Measurements from ENCODE around the gene C3orf62.

Gene C3orf62

GRCh38 chr3:49270156-49270500 is 6.9 kb downstream of the C3orf62 start:
- no peak overlapping the region for H3K27ac ChIP-seq (ENCODE audit: low read length, poor library complexity, severe bottlenecking)
- no peak overlapping the region for H3K4me2 ChIP-seq (ENCODE audit: low read length, poor library complexity, severe bottlenecking)
- no peak overlapping the region for H2BK15ac ChIP-seq (ENCODE audit: low read depth, poor library complexity, severe bottlenecking)
- no peak overlapping the region for H2BK120ac ChIP-seq (ENCODE audit: low read depth, low read length)
- no peaks in the 10 kb centered on the region for H3K27me3 ChIP-seq (ENCODE audit: control insufficient read depth in 1 of 2, insufficient read depth in 1 of 2, low read length in 2 of 2)
- H3K18ac ChIP-seq (ENCODE audit: low read depth in 1 of 2, low read length in 2 of 2), result no peak overlapping the region
- no peaks in the 10 kb centered on the region for H3K9me3 ChIP-seq (ENCODE audit: control insufficient read depth, low read length)
- H3K36me3 ChIP-seq (ENCODE audit: control insufficient read depth in 1 of 2, insufficient read depth in 2 of 2, low read depth in 1 of 2, low read length in 2 of 2), result peaks cover 11 to 16% of the 10 kb centered on the region in 2 experiments
- no peak overlapping the region for H2AFZ ChIP-seq (ENCODE audit: low read depth, low read length)
- H3K4ac ChIP-seq (ENCODE audit: low read depth in 1 of 2, low read length in 2 of 2), result no peak overlapping the region
- no peak overlapping the region for H3K14ac ChIP-seq (ENCODE audit: low read length in 2 of 2)
- no peak for DNase-seq
- 100% methylated on average over 2 of the region's 2 CpGs for WGBS
- H4K8ac ChIP-seq (ENCODE audit: low read length), result no peak overlapping the region
- no peak overlapping the region for H3K23ac ChIP-seq (ENCODE audit: low read length in 2 of 2)
- H2BK12ac ChIP-seq (ENCODE audit: low read length in 2 of 2), result no peak overlapping the region
- no peak overlapping the region for H4K91ac ChIP-seq (ENCODE audit: low read length)
- H2BK5ac ChIP-seq (ENCODE audit: low read depth, low read length, poor library complexity, severe bottlenecking), result no peak overlapping the region
- H3K4me3 ChIP-seq (ENCODE audit: insufficient read depth in 1 of 2, low read depth in 1 of 2, low read length in 2 of 2), result no peak overlapping the region
- H3K79me1 ChIP-seq (replicated peaks; ENCODE audit: low read length, poor library complexity, severe bottlenecking), result peaks cover 1% of the 10 kb centered on the region
- no peak overlapping the region for H2AK5ac ChIP-seq (ENCODE audit: low read length, severe bottlenecking)
- H3K4me1 ChIP-seq (ENCODE audit: control insufficient read depth, insufficient read depth, low read depth, low read length), result peaks cover 4% of the 10 kb centered on the region
- no peak overlapping the region for H3K9ac ChIP-seq (ENCODE audit: low read length)

GRCh38 chr3:49269443-49270155 is 7.4 kb downstream of the C3orf62 start:
- H4K91ac ChIP-seq (ENCODE audit: low read length), result no peak overlapping the region
- no peak overlapping the region for H2BK12ac ChIP-seq (ENCODE audit: low read length in 2 of 2)
- H3K79me1 ChIP-seq (replicated peaks; ENCODE audit: low read length, poor library complexity, severe bottlenecking), result peaks cover 1% of the 10 kb centered on the region
- H3K4me3 ChIP-seq (ENCODE audit: insufficient read depth in 1 of 2, low read depth in 1 of 2, low read length in 2 of 2), result no peak overlapping the region
- no peak overlapping the region for H2AK5ac ChIP-seq (ENCODE audit: low read length, severe bottlenecking)
- H3K36me3 ChIP-seq (ENCODE audit: control insufficient read depth in 1 of 2, insufficient read depth in 2 of 2, low read depth in 1 of 2, low read length in 2 of 2), result peaks cover 11 to 16% of the 10 kb centered on the region in 2 experiments
- WGBS, result 97% methylated on average over 3 of the region's 3 CpGs
- H3K23ac ChIP-seq (ENCODE audit: low read length in 2 of 2), result no peak overlapping the region
- no peak overlapping the region for H2BK5ac ChIP-seq (ENCODE audit: low read depth, low read length, poor library complexity, severe bottlenecking)
- H3K27me3 ChIP-seq (ENCODE audit: control insufficient read depth in 1 of 2, insufficient read depth in 1 of 2, low read length in 2 of 2), result no peaks in the 10 kb centered on the region
- peak overlapping the region; percentile 48 for H4K8ac ChIP-seq (ENCODE audit: low read length)
- no peaks in the 10 kb centered on the region for H3K9me3 ChIP-seq (ENCODE audit: control insufficient read depth, low read length)
- no peak overlapping the region for H3K18ac ChIP-seq (ENCODE audit: low read depth in 1 of 2, low read length in 2 of 2)
- no peak overlapping the region for H2BK15ac ChIP-seq (ENCODE audit: low read depth, poor library complexity, severe bottlenecking)
- H3K9ac ChIP-seq (ENCODE audit: low read length), result no peak overlapping the region
- no peak overlapping the region for H2BK120ac ChIP-seq (ENCODE audit: low read depth, low read length)
- H3K4me1 ChIP-seq (ENCODE audit: control insufficient read depth, insufficient read depth, low read depth, low read length), result peaks cover 4% of the 10 kb centered on the region
- no peak overlapping the region for H3K14ac ChIP-seq (ENCODE audit: low read length in 2 of 2)
- H3K4me2 ChIP-seq (ENCODE audit: low read length, poor library complexity, severe bottlenecking), result no peak overlapping the region
- no peak overlapping the region for H2AFZ ChIP-seq (ENCODE audit: low read depth, low read length)
- no peak overlapping the region for H3K4ac ChIP-seq (ENCODE audit: low read depth in 1 of 2, low read length in 2 of 2)
- H3K27ac ChIP-seq (ENCODE audit: low read length, poor library complexity, severe bottlenecking), result no peak overlapping the region
- DNase-seq, result no peak

GRCh38 chr3:49266410-49267095 is 10.5 kb downstream of the C3orf62 start:
- Histone ChIP-seq H4K8ac (ENCODE audit: low read length) (no peak overlapping the region), H3K9ac (ENCODE audit: low read length) (peak overlapping the region; percentile 26), H2AFZ (ENCODE audit: low read depth, low read length) (no peak overlapping the region), H3K27me3 (ENCODE audit: control insufficient read depth in 1 of 2, insufficient read depth in 1 of 2, low read length in 2 of 2) (no peaks in the 10 kb centered on the region), H3K18ac (ENCODE audit: low read depth in 1 of 2, low read length in 2 of 2) (no peak overlapping the region), H2BK15ac (ENCODE audit: low read depth, poor library complexity, severe bottlenecking) (no peak overlapping the region), H3K4me1 (ENCODE audit: control insufficient read depth, insufficient read depth, low read depth, low read length) (peaks cover 4% of the 10 kb centered on the region), H3K9me3 (ENCODE audit: control insufficient read depth, low read length) (no peaks in the 10 kb centered on the region), H2BK120ac (ENCODE audit: low read depth, low read length) (no peak overlapping the region), H4K91ac (ENCODE audit: low read length) (no peak overlapping the region), H3K4me3 (ENCODE audit: insufficient read depth in 1 of 2, low read depth in 1 of 2, low read length in 2 of 2) (no peak overlapping the region), H3K79me1 (replicated peaks; ENCODE audit: low read length, poor library complexity, severe bottlenecking) (no peaks in the 10 kb centered on the region), H3K4me2 (ENCODE audit: low read length, poor library complexity, severe bottlenecking) (no peak overlapping the region), H2BK12ac (ENCODE audit: low read length in 2 of 2) (no peak overlapping the region), H3K27ac (ENCODE audit: low read length, poor library complexity, severe bottlenecking) (no peak overlapping the region), H3K36me3 (ENCODE audit: control insufficient read depth in 1 of 2, insufficient read depth in 2 of 2, low read depth in 1 of 2, low read length in 2 of 2) (peaks cover 8 to 15% of the 10 kb centered on the region in 2 experiments), H2AK5ac (ENCODE audit: low read length, severe bottlenecking) (no peak overlapping the region), H2BK5ac (ENCODE audit: low read depth, low read length, poor library complexity, severe bottlenecking) (no peak overlapping the region), H3K14ac (ENCODE audit: low read length in 2 of 2) (no peak overlapping the region), H3K4ac (ENCODE audit: low read depth in 1 of 2, low read length in 2 of 2) (no peak overlapping the region), H3K23ac (ENCODE audit: low read length in 2 of 2) (no peak overlapping the region)
- WGBS, result 98% methylated on average over 5 of the region's 5 CpGs
- no peak for DNase-seq

- no peak overlapping the region for H3K4ac ChIP-seq (ENCODE audit: low read depth in 1 of 2, low read length in 2 of 2)
- no peaks in the 10 kb centered on the region for H3K9me3 ChIP-seq (ENCODE audit: control insufficient read depth, low read length)
- H2BK12ac ChIP-seq (ENCODE audit: low read length in 2 of 2), result no peak overlapping the region
- no peak overlapping the region for H4K91ac ChIP-seq (ENCODE audit: low read length)
- no peak overlapping the region for H3K9ac ChIP-seq (ENCODE audit: low read length)
- no peak overlapping the region for H2BK5ac ChIP-seq (ENCODE audit: low read depth, low read length, poor library complexity, severe bottlenecking)
- H3K27ac ChIP-seq (ENCODE audit: low read length, poor library complexity, severe bottlenecking), result no peak overlapping the region
- H3K4me3 ChIP-seq (ENCODE audit: insufficient read depth in 1 of 2, low read depth in 1 of 2, low read length in 2 of 2), result no peak overlapping the region
- H2BK15ac ChIP-seq (ENCODE audit: low read depth, poor library complexity, severe bottlenecking), result no peak overlapping the region
- H3K36me3 ChIP-seq (ENCODE audit: control insufficient read depth in 1 of 2, insufficient read depth in 2 of 2, low read depth in 1 of 2, low read length in 2 of 2), result peaks cover 5 to 7% of the 10 kb centered on the region in 2 experiments
- 91% methylated on average over 10 of the region's 10 CpGs for WGBS
- no peak for DNase-seq
- H2AK5ac ChIP-seq (ENCODE audit: low read length, severe bottlenecking), result no peak overlapping the region
- no peak overlapping the region for H2BK120ac ChIP-seq (ENCODE audit: low read depth, low read length)
- no peak overlapping the region for H3K23ac ChIP-seq (ENCODE audit: low read length in 2 of 2)
- H3K4me1 ChIP-seq (ENCODE audit: control insufficient read depth, insufficient read depth, low read depth, low read length), result peaks cover 6% of the 10 kb centered on the region
- no peak overlapping the region for H3K4me2 ChIP-seq (ENCODE audit: low read length, poor library complexity, severe bottlenecking)
- no peak overlapping the region for H4K8ac ChIP-seq (ENCODE audit: low read length)
- no peaks in the 10 kb centered on the region for H3K79me1 ChIP-seq (replicated peaks; ENCODE audit: low read length, poor library complexity, severe bottlenecking)
- no peak overlapping the region for H2AFZ ChIP-seq (ENCODE audit: low read depth, low read length)
- no peak overlapping the region for H3K14ac ChIP-seq (ENCODE audit: low read length in 2 of 2)
- no peak overlapping the region for H3K18ac ChIP-seq (ENCODE audit: low read depth in 1 of 2, low read length in 2 of 2)
- H3K27me3 ChIP-seq (ENCODE audit: control insufficient read depth in 1 of 2, insufficient read depth in 1 of 2, low read length in 2 of 2), result no peaks in the 10 kb centered on the region
Measured at GRCh38 chr3:49265661-49266386, 11.2 kb downstream of the C3orf62 start.

Data from mesenchymal stem cell (in vitro differentiated cells and primary cell).